Heart right ventricle (tissue), 16 donors: ENCODE data around the gene TMEM218. TPM values are rescaled to one million over a fixed set of nuclear protein-coding genes. Genes with fewer than 3 reads are reported as not detected.

Source experiments
- ATAC-seq, 8 donors: fragments of 200-7000 bp; cut with Tn5 transposase; one replicate each; pipeline ENCODE4 v1.9.1; 2020; ENCODE audit warnings: mild to moderate bottlenecking in 8 of 8, moderate library complexity in 8 of 8, moderate number of reproducible peaks in 1 of 8
- DNase-seq, 2 donors: peaks; one replicate each; pipeline ENCODE4 v3.0.0-alpha.2; 2020
- H3K27ac ChIP-seq, 10 donors: fragments of 200-600 bp; sonication (generic) in 2 of 10; one replicate each; pipeline versions ENCODE4 v1.5.0 to v1.8.0; 2020 to 2022; ENCODE audit warnings: mild to moderate bottlenecking in 3 of 10
- H3K27me3 ChIP-seq, 7 donors: fragments of 200-600 bp; one replicate each; pipeline ENCODE4 v1.8.0; 2021 to 2022; ENCODE audit warnings: mild to moderate bottlenecking in 2 of 7
- H3K36me3 ChIP-seq, 9 donors: fragments of 200-600 bp; sonication (generic) in 1 of 9; one replicate each; pipeline versions ENCODE4 v1.5.0 to v1.8.0; 2020 to 2022; ENCODE audit warnings: mild to moderate bottlenecking in 2 of 9
- H3K4me1 ChIP-seq, 9 donors: fragments of 200-600 bp; sonication (generic) in 1 of 9; one replicate each; pipeline versions ENCODE4 v1.5.0 to v1.8.0; 2020 to 2022; ENCODE audit warnings: mild to moderate bottlenecking in 4 of 9
- H3K4me3 ChIP-seq, 10 donors: fragments of 200-600 bp; sonication (generic) in 2 of 10; one replicate each; pipeline versions ENCODE4 v1.5.0 to v1.8.0; 2020 to 2022; ENCODE audit warnings: mild to moderate bottlenecking in 7 of 10, moderate library complexity in 2 of 10
- H3K9me3 ChIP-seq, 11 donors: fragments of 200-600 bp in 10 of 11; sonication (generic) in 2 of 11; one replicate each; pipeline versions ENCODE4 v1.5.0 to v1.8.0; 2013 to 2022; ENCODE audit warnings: mild to moderate bottlenecking in 2 of 11, control low read depth in 1 of 11, moderate library complexity in 1 of 11
- CTCF ChIP-seq, 9 donors: fragments of 200-600 bp; sonication (generic) in 2 of 9; IDR thresholded peaks; one replicate each; pipeline versions ENCODE4 v1.5.0 to v1.8.0; 2021 to 2022; ENCODE audit warnings: antibody characterized with exemption in 9 of 9, mild to moderate bottlenecking in 5 of 9, moderate library complexity in 1 of 9
- WGBS, 2 donors: extraction: QIAGEN DNeasy Blood & Tissue Kit; methylation state at CpG; one replicate each; pipeline ENCODE4 v1.1.7; 2013; ENCODE audit warnings: inconsistent platforms in 1 of 2; 5-methylcytosine and 5-hydroxymethylcytosine counted together
- intact Hi-C, 10 donors: fragments of 100-400 bp; cut with DNase I; formaldehyde crosslinking; loops; one replicate each; pipeline versions ENCODE4 v1.11.1 to v1.14.2; 2022
- polyA plus RNA-seq, 2 donors: library from polyadenylated mRNA; stranded (reverse); fragments of 200-250 nt; gene quantifications; one replicate each; pipeline ENCODE4 v1.2.3, GENCODE V29; 2013
- total RNA-seq, 10 donors: library from RNA; stranded (reverse); fragmentation: NEBNext Ultra II Directional in 3 of 10; extraction: Animal tissue kit (Norgen Biotek cat#: 25700) in 3 of 10; gene quantifications; one replicate each; pipeline versions ENCODE4 v1.2.1 to v1.2.4, GENCODE V29; 2021 to 2023
- donor health status: Arrhythmogenic right ventricular cardiomyopathy.
- donor health status: ischemic (EF 13 %, LVEDD 7.1; RV severe dilation, severe dysfunction).
- donor health status: healthy with polysubstance abuse.
- donor health status: DM: no; HTN: yes; CAD: no.
- donor health status: DM: no; HTN: no; CAD: no.
- donor health status: ischemic (EF 25% LVEDD 6.9; RV normal size, moderate dysfunction).
- donor health status: ischemic (EF 25% LVEDD 5.7; RV mildly dilated, moderate dysfunction).
- donor health status: healthy.
- donor health status: DM: yes; HTN: yes; CAD: no.
- donor health status: Ischemic cardiomyopathy.
- donor health status: ischemic (EF 35%, LVEDD 5.7; RV mildly dilated, moderate dysfunction).
- donor health status: nonischemic (EF 11% LVEDD 7.7; RV severe dilation, severe dysfunction).
- donor health status: DM: yes; HTN: yes; CAD: no.
- donor health status: PGD.
- donor health status: ischemic (EF 29% LVEDD 5.4; RV normal size, mild dysfunction).
- donor health status: nonischemic (EF 23%, LVEDD 6.1; RV moderate dilation, normal function).

Gene TMEM218
- total and polyA plus RNA-seq, 12 donors = 4.5 to 17.1 (median 6.9) TPM

GRCh38 chr11:125105926-125106325 is 5.5 kb downstream of the TMEM218 start:
- DNase-seq = no peak
- Histone ChIP-seq H3K9me3 (no peaks in the 10 kb centered on the region), H3K4me3 (no peak overlapping the region), H3K27me3 (no peaks in the 10 kb centered on the region), H3K27ac (no peak overlapping the region), H3K36me3 (peaks cover 0 to 25% (median 0%) of the 10 kb centered on the region in 9 donors), H3K4me1 (peaks cover 0 to 9% (median 7%) of the 10 kb centered on the region in 9 donors)
- WGBS, 2 donors = 96 to 98% methylated on average over 1 of the region's 1 CpG
- intact Hi-C loops = no loop called here
- no peak for ATAC-seq
- TF ChIP-seq CTCF (IDR thresholded peaks at IDR 0.05) = no peak

GRCh38 chr11:125102510-125102909 is 8.9 kb downstream of the TMEM218 start:
- ATAC-seq = no peak
- Histone ChIP-seq H3K27me3 (no peaks in the 10 kb centered on the region), H3K9me3 (no peaks in the 10 kb centered on the region), H3K4me1 (no peaks in the 10 kb centered on the region), H3K4me3 (no peak overlapping the region), H3K36me3 (peaks cover 0 to 57% (median 13%) of the 10 kb centered on the region in 9 donors), H3K27ac (no peak overlapping the region)
- WGBS, 2 donors = 93 to 95% methylated on average over 7 of the region's 7 CpGs
- DNase-seq = no peak
- intact Hi-C loops = no loop called here
- no peak for TF ChIP-seq CTCF (IDR thresholded peaks at IDR 0.05)

GRCh38 chr11:125102025-125102424 is 9.4 kb downstream of the TMEM218 start:
- intact Hi-C loops = no loop called here

GRCh38 chr11:125101596-125101995 is 9.8 kb downstream of the TMEM218 start:
- 65 to 77% methylated on average over 3 of the region's 3 CpGs for WGBS, 2 donors
- TF ChIP-seq CTCF (IDR thresholded peaks at IDR 0.05) = no peak
- H3K36me3 ChIP-seq = peaks cover 0 to 63% (median 17%) of the 10 kb centered on the region in 9 donors
- H3K4me1 ChIP-seq = no peaks in the 10 kb centered on the region
- ATAC-seq (no peak), DNase-seq (no peak)
- H3K27ac ChIP-seq = no peak overlapping the region
- H3K4me3 ChIP-seq = no peak overlapping the region
- intact Hi-C loops = no loop called here
- no peaks in the 10 kb centered on the region for H3K9me3 ChIP-seq
- H3K27me3 ChIP-seq = no peaks in the 10 kb centered on the region

More at GRCh38 chr11:125102025-125102424, 9.4 kb downstream of the TMEM218 start:
- Histone ChIP-seq H3K9me3 (no peaks in the 10 kb centered on the region), H3K36me3 (peaks cover 0 to 61% (median 14%) of the 10 kb centered on the region in 9 donors), H3K27ac (no peak overlapping the region), H3K4me1 (no peaks in the 10 kb centered on the region), H3K4me3 (no peak overlapping the region), H3K27me3 (no peaks in the 10 kb centered on the region)
- TF ChIP-seq CTCF (IDR thresholded peaks at IDR 0.05) = no peak
- WGBS, 2 donors = 94 to 96% methylated on average over 19 of the region's 19 CpGs
- DNase-seq (no peak), ATAC-seq (no peak)
